Ectodermal cell (in vitro differentiated cells): ENCODE measurements around the gene MED13L.

Source experiments
- H3K27ac ChIP-seq: 2 replicates; pipeline ENCODE4 v1.7.0; 2013; ENCODE audit warnings: mild to moderate bottlenecking, low read depth, low read length; ENCODE audit not compliant: insufficient read depth, poor library complexity, severe bottlenecking
- H3K27me3 ChIP-seq: 2 replicates; pipeline ENCODE4 v1.7.0; 2013; ENCODE audit warnings: mild to moderate bottlenecking, low read length; ENCODE audit not compliant: insufficient read depth, control insufficient read depth, poor library complexity, severe bottlenecking
- H3K36me3 ChIP-seq: one replicate; pipeline ENCODE4 v1.7.0; 2013; ENCODE audit warnings: low read length; ENCODE audit not compliant: control insufficient read depth, insufficient read depth
- H3K4me1 ChIP-seq: one replicate; pipeline ENCODE4 v1.7.0; 2013; ENCODE audit warnings: low read length; ENCODE audit not compliant: control insufficient read depth, insufficient read depth
- H3K4me3 ChIP-seq: 2 replicates; pipeline ENCODE4 v1.7.0; 2013; ENCODE audit warnings: low read depth, low read length, control low read depth; ENCODE audit not compliant: insufficient read depth
- H3K9me3 ChIP-seq: 2 replicates; pipeline ENCODE4 v1.7.0; 2013; ENCODE audit warnings: mild to moderate bottlenecking, low read length, moderate library complexity; ENCODE audit not compliant: control insufficient read depth
- WGBS, 2 experiments: methylation state at CpG; one replicate each; pipeline ENCODE4 v1.1.7; 2013; ENCODE audit warnings: missing lambda C conversion rate in 2 of 2; 5-methylcytosine and 5-hydroxymethylcytosine counted together

The MED13L gene

DNA sequence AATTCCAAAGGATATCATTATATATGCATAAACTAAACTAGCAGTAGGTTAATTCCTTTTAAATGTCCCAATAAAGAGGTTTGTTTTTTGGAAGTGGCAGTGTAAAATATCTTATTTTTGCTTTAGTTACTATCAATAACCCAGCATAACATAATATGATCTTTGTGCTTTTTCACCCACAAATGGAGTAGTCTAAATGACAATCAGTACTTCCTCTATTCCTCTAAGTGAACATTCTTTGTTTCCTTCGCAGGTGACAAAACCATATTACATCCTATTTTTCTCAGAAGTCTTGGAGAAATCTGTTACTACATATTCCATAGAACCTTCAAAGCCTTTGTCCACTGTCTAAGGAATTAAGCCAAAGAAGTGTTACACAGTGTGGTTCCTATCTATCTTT is 62.5 kb downstream of the MED13L start:
- no peak overlapping the region for H3K27ac ChIP-seq
- 91 to 93% methylated on average over 1 of the region's 1 CpG for WGBS, 2 experiments
- no peaks in the 10 kb centered on the region for H3K36me3 ChIP-seq
- peaks cover 12% of the 10 kb centered on the region for H3K4me1 ChIP-seq
- H3K27me3 ChIP-seq, result no peaks in the 10 kb centered on the region
- H3K4me3 ChIP-seq, result no peak overlapping the region
- H3K9me3 ChIP-seq, result no peaks in the 10 kb centered on the region

DNA sequence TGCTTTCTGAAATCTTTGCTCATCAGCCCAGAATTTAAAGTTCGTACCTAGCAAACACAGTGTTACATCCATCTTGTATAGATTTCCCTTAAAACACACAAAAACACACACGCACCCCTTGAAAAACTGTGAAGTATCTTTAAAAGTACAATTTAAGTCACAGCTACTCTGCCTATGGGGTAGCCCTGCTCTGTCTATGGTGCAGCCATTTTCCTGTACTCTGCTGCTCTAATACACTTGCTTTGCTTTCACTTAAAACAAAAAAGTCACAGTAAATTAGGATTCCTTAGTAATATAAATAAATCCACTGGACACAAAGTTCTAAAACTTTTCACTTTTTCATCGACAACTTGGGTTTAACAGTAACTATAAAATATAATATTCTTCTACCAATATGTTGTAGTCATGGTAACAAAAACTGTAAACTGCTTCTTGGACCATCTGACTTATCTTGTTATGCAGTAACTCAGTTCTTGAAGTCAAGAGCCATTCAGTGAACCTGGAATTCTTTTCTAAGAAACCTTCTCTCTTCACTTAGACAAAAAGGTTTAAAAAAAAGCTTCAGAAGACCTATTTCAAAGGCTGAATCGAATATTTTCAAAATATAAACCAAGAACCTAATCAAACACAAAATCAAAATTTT is 63.5 kb downstream of the MED13L start:
- H3K4me1 ChIP-seq, result peaks cover 12% of the 10 kb centered on the region
- H3K36me3 ChIP-seq, result no peaks in the 10 kb centered on the region
- no peak overlapping the region for H3K27ac ChIP-seq
- 90 to 98% methylated on average over 3 of the region's 4 CpGs for WGBS, 2 experiments
- H3K4me3 ChIP-seq, result no peak overlapping the region
- H3K9me3 ChIP-seq, result no peaks in the 10 kb centered on the region
- H3K27me3 ChIP-seq, result no peaks in the 10 kb centered on the region

DNA sequence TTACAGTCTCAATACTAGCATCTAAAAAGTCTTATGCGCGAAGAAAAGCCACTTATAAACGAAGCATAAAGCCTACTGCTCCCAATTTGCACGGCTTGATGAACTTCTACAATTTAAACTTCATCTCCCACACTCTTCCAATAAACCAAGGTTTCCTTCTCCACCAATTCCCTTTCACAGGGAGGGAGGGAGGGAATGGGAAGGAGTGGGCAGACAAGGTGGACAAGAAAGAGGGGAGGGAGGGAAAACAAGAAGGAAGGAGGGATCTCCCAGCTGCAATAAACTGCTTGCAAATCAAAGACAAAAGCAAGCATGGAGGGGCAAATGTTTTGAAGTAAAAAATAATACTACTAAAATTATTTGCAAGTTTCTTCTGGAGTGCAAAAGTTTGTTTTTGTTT is 64.5 kb downstream of the MED13L start:
- Histone ChIP-seq H3K9me3 (no peaks in the 10 kb centered on the region), H3K36me3 (no peaks in the 10 kb centered on the region), H3K4me3 (no peak overlapping the region), H3K27ac (no peak overlapping the region), H3K27me3 (no peaks in the 10 kb centered on the region), H3K4me1 (peaks cover 12% of the 10 kb centered on the region)
- 83% methylated on average over 4 of the region's 4 CpGs for WGBS, 2 experiments

DNA sequence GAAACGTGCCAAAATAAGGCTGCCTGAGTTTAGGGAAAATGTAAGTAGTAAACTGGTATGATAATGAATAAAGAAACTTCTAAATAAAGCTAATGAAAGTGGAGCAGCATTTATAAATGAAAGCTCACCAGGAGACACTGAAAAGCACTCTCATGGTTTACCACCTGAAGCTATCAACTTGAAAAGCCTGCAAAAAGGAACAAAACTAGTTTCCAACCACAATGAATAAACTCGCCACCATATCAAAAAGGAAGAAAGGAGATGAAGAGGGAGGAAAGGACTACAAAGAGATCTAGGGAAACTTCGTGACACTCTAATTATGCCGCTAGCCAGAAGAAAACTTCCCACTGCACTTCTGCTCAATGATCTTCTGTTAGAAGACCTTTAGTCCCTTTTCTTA is 66.7 kb downstream of the MED13L start:
- Histone ChIP-seq H3K27me3 (no peaks in the 10 kb centered on the region), H3K9me3 (no peaks in the 10 kb centered on the region), H3K4me1 (peaks cover 12% of the 10 kb centered on the region), H3K4me3 (no peak overlapping the region), H3K36me3 (no peaks in the 10 kb centered on the region), H3K27ac (no peak overlapping the region)
- 83 to 85% methylated on average over 4 of the region's 4 CpGs for WGBS, 2 experiments

DNA sequence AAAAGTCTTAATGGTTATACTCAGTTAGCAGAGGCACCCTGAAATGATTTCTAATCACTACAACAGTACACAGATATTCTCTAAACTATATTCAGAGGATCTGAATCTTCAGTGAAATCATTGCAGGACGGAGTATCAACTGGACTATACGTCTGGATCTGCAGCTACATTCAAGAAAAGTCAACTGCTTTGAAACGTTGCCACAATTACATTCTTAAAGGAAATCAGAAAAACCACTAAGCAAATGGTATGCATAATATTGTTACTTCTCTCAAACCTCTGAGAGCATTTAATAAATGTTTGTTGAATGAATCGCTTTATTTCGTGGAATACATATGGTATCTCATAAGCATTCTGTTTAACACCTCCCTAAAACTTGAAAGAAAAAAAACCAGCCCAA is 67.4 kb downstream of the MED13L start:
- H3K4me1 ChIP-seq, result peaks cover 12% of the 10 kb centered on the region
- H3K27ac ChIP-seq, result no peak overlapping the region
- no peaks in the 10 kb centered on the region for H3K36me3 ChIP-seq
- WGBS, 2 experiments, result 92 to 95% methylated on average over 3 of the region's 5 CpGs
- H3K27me3 ChIP-seq, result no peaks in the 10 kb centered on the region
- H3K4me3 ChIP-seq, result no peak overlapping the region
- H3K9me3 ChIP-seq, result no peaks in the 10 kb centered on the region

DNA sequence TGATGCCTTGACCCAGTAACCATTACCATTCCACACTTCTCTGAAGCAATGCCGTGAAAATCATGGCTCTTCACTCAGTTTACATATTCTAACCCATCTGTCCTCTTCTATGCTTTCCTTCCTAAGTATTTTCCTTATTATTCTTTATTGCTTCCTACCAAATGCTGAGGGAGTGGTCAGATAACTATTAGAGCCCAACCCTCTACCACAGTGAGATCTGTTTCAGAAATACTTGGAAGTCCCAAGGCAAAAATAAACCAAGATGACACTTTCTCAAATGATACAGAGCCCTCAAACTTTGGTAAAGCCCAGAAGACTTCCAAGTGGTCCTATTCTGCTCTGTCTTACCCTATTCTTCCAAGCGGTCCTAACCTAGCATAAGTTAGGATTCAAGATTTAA is 68.0 kb downstream of the MED13L start:
- no peak overlapping the region for H3K4me3 ChIP-seq
- no peaks in the 10 kb centered on the region for H3K9me3 ChIP-seq
- WGBS, 2 experiments, result 93 to 95% methylated on average over 2 of the region's 2 CpGs
- H3K4me1 ChIP-seq, result peaks cover 12% of the 10 kb centered on the region
- H3K27ac ChIP-seq, result peak overlapping the region; percentile 4
- H3K36me3 ChIP-seq, result no peaks in the 10 kb centered on the region
- no peaks in the 10 kb centered on the region for H3K27me3 ChIP-seq

DNA sequence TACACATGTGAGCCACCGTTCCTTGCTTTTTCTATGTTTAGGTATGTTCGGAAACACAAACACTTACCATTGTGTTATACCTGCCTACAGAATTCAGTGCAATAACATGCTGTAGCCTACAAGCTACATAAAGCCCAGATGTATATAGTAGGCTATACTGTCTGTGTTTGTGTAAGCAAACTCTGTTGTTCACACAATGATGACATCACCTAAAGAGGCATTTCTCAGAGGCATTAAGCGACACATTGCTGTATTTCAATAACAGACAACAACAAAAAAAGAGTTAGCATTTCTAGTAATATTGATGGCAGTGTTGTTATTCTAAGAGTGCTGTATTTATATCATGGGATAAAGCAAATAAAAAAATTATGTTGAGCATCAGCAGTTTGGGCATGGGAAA is 70.2 kb downstream of the MED13L start:
- H3K9me3 ChIP-seq, result no peaks in the 10 kb centered on the region
- H3K4me3 ChIP-seq, result no peak overlapping the region
- 97 to 100% methylated on average over 2 to 3 of the region's 3 CpGs for WGBS, 2 experiments
- no peak overlapping the region for H3K27ac ChIP-seq
- H3K4me1 ChIP-seq, result peaks cover 12% of the 10 kb centered on the region
- H3K27me3 ChIP-seq, result no peaks in the 10 kb centered on the region
- H3K36me3 ChIP-seq, result no peaks in the 10 kb centered on the region

DNA sequence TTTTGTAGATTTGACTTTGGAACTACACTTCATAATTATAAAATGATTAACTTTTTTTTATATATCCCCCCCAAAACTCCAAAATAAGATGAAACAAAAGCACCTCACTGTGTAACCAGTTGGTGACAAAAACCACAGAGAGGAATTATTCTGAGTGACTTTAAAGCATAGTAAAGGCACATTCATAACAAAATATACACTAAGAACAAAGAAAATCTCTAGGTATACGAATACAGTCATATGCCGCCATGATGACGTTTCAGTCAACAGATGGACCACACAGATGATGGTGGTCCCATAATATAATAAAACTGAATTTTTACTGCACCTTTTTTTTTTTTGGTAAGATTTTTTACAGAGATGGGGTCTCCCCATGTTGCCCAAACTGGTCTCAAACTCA is 70.7 kb downstream of the MED13L start:
- H3K9me3 ChIP-seq, result no peaks in the 10 kb centered on the region
- no peaks in the 10 kb centered on the region for H3K36me3 ChIP-seq
- WGBS, 2 experiments, result 87 to 93% methylated on average over 3 of the region's 3 CpGs
- no peaks in the 10 kb centered on the region for H3K27me3 ChIP-seq
- H3K4me1 ChIP-seq, result peaks cover 12% of the 10 kb centered on the region
- no peak overlapping the region for H3K4me3 ChIP-seq
- H3K27ac ChIP-seq, result no peak overlapping the region

DNA sequence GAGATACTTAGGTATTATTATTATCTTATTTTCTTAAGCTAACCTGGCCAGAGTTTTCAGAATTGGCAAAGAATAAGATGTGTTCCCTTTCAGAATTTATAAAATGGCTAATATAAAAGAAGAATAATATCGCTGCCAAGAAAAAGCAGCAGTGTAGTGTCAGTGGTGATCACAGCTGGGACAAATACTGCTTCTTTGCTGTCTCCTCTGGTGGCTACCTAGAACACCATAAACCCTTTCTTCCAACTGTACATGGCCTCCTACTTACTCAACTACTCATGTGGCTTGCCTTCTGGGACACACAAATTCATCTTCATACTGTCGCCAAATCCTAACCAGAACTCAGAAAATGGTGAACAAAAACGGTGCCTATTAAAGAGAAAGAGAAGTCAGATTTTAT is 72.7 kb downstream of the MED13L start:
- no peaks in the 10 kb centered on the region for H3K9me3 ChIP-seq
- H3K27ac ChIP-seq, result no peak overlapping the region
- no peak overlapping the region for H3K4me3 ChIP-seq
- 93% methylated on average over 3 of the region's 3 CpGs for WGBS, 2 experiments
- H3K27me3 ChIP-seq, result no peaks in the 10 kb centered on the region
- no peaks in the 10 kb centered on the region for H3K4me1 ChIP-seq
- H3K36me3 ChIP-seq, result no peaks in the 10 kb centered on the region

DNA sequence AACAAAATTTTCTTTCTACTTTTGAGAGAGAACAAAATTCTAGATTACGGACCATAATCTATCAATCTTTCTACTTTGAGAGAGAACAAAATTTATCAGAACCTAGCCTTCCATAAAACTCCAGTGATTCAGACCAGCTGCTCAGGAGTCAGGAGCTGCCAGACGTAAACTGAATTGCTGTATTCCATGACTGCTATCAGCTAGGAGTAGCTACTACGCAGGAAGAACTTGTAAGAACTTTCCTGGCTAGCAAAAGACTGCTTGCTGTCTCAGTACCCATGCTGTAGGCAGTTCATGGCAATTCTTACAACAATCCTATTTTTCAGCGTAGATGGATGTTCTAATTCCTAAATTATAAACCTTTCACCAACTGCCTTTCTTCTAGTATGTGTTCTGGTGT is 73.3 kb downstream of the MED13L start:
- no peaks in the 10 kb centered on the region for H3K4me1 ChIP-seq
- no peaks in the 10 kb centered on the region for H3K36me3 ChIP-seq
- H3K9me3 ChIP-seq, result no peaks in the 10 kb centered on the region
- no peak overlapping the region for H3K4me3 ChIP-seq
- no peaks in the 10 kb centered on the region for H3K27me3 ChIP-seq
- WGBS, 2 experiments, result 94 to 95% methylated on average over 4 of the region's 4 CpGs
- H3K27ac ChIP-seq, result no peak overlapping the region

DNA sequence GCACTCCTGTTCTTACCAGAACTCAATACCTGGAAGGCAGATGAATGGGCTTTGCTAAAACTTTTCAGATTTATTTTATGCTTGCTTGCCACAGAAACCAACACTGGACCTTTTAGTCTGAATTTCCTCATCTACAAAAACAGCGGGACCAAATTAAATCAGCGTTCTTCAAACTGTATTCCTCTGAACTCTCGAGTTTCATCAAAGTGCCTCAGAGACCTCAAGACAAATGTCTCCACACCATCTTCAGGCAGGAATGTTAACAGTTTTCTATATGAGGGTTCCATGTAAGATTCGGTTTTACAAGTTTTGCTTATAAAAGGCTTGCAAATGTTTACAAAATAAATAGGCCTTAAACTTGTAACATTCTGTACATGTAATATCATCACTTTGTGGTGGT is 74.6 kb downstream of the MED13L start:
- no peaks in the 10 kb centered on the region for H3K27me3 ChIP-seq
- 85 to 96% methylated on average over 3 of the region's 4 CpGs for WGBS, 2 experiments
- H3K4me3 ChIP-seq, result no peak overlapping the region
- no peaks in the 10 kb centered on the region for H3K9me3 ChIP-seq
- H3K36me3 ChIP-seq, result no peaks in the 10 kb centered on the region
- H3K4me1 ChIP-seq, result no peaks in the 10 kb centered on the region
- H3K27ac ChIP-seq, result no peak overlapping the region
